Measurements from ENCODE around the gene FBXL14.

DNA sequence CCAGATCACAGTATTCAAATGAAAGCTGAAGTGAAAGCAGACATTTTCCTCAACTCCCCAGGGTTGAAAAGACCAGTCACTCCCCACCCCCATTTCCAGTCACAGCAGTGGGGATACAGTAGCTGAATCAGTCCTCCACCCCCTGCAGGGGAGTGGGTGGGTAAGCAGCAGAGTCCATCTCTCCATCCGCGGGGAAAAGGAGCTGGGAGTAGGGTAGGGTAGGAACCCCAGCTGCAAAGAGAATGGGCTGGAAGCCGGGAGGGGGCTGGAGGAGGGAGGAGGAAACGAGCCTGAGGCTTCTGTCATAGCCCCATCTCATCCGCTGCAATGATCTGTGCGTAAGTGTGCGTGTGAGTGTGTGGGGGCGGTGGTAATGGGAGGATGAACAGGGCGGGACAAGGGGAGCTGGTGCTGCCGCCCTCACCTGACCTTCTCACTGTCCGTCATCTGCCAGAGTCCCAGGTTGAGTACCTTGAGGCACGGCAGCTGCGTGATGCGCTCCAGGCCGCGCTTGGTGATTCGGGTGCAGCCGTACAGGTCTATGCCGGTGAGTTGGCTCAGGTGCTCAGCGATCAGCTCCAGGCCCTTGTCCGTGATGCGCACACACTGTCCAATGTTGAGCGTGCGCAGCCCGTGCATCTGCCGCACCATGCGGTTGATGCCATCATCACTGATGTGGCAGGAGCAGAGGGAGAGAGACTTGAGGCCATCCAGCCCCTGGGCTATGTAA lies 1.8 kb downstream of the FBXL14 start:
- TF ChIP-seq, protein P1, sequence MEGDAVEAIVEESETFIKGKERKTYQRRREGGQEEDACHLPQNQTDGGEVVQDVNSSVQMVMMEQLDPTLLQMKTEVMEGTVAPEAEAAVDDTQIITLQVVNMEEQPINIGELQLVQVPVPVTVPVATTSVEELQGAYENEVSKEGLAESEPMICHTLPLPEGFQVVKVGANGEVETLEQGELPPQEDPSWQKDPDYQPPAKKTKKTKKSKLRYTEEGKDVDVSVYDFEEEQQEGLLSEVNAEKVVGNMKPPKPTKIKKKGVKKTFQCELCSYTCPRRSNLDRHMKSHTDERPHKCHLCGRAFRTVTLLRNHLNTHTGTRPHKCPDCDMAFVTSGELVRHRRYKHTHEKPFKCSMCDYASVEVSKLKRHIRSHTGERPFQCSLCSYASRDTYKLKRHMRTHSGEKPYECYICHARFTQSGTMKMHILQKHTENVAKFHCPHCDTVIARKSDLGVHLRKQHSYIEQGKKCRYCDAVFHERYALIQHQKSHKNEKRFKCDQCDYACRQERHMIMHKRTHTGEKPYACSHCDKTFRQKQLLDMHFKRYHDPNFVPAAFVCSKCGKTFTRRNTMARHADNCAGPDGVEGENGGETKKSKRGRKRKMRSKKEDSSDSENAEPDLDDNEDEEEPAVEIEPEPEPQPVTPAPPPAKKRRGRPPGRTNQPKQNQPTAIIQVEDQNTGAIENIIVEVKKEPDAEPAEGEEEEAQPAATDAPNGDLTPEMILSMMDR (IDR thresholded peaks at IDR 0.05): no peak
- TF ChIP-seq POLR2A (IDR thresholded peaks at IDR 0.05; ENCODE audit: low read depth): no peak

Measured in esophagus muscularis mucosa (tissue), 3 donors.